Breast epithelium (tissue), 4 donors: Measurements from ENCODE around the gene ACBD3. TPM values are rescaled to one million over a fixed set of nuclear protein-coding genes. Genes with fewer than 3 reads are reported as not detected.

Experiments used
- DNase-seq, 2 donors: peaks; one replicate each; pipeline ENCODE4 v3.0.0-alpha.2; 2019; ENCODE audit warnings: low spot score in 2 of 2
- H3K27ac ChIP-seq, 2 donors: fragments of 200-600 bp; sonication (generic) in 1 of 2; one replicate each; pipeline ENCODE4 v1.5.1; 2016 to 2019; ENCODE audit warnings: mild to moderate bottlenecking in 1 of 2
- H3K27me3 ChIP-seq, 2 donors: fragments of 200-600 bp; sonication (generic) in 1 of 2; one replicate each; pipeline versions ENCODE4 v1.5.1 to v1.6.0; 2017 to 2019; ENCODE audit warnings: control low read depth in 1 of 2, mild to moderate bottlenecking in 1 of 2
- H3K36me3 ChIP-seq: fragments of 200-600 bp; one replicate; pipeline ENCODE4 v1.5.1; 2019
- H3K4me1 ChIP-seq, 2 donors: fragments of 200-600 bp; sonication (generic); one replicate each; pipeline ENCODE4 v1.5.1; 2016 to 2019; ENCODE audit warnings: control low read depth in 1 of 2
- H3K4me3 ChIP-seq, 3 donors: fragments of 200-600 bp; sonication (generic); 1 replicate in 2 of 3; 2 replicates in 1 of 3; pipeline ENCODE4 v1.5.1; 2016 to 2019; ENCODE audit warnings: mild to moderate bottlenecking in 3 of 3, moderate library complexity in 2 of 3
- H3K9me3 ChIP-seq, 2 donors: fragments of 200-600 bp; sonication (generic) in 1 of 2; one replicate each; pipeline ENCODE4 v1.5.1; 2016 to 2019; ENCODE audit warnings: control low read depth in 1 of 2
- CTCF ChIP-seq, 3 donors: fragments of 450-650 bp; IDR thresholded peaks; one replicate each; pipeline ENCODE4 v1.5.1; 2016 to 2017; ENCODE audit warnings: antibody characterized with exemption in 3 of 3, mild to moderate bottlenecking in 3 of 3, moderate library complexity in 3 of 3
- POLR2A ChIP-seq: fragments of 450-650 bp; IDR thresholded peaks from one replicate; pipeline ENCODE4 v1.6.1; 2016; ENCODE audit warnings: antibody characterized with exemption, mild to moderate bottlenecking, moderate library complexity
- POLR2AphosphoS5 ChIP-seq, 3 donors: sonication (generic); formaldehyde crosslinking; IDR thresholded peaks; one replicate each; pipeline ENCODE4 v1.6.1; 2017; ENCODE audit warnings: antibody characterized with exemption in 3 of 3
- intact Hi-C: fragments of 100-400 bp; cut with DNase I; formaldehyde crosslinking; loops from one replicate; pipeline ENCODE4 v1.15.1; 2023; ENCODE audit warnings: low total_unique reads
- total RNA-seq, 3 donors: library from RNA; depleted of rRNA; stranded (reverse); fragments of >200 nt; gene quantifications; one replicate each; pipeline ENCODE4 v1.1.0, GENCODE V29; 2016

Gene ACBD3
- total RNA-seq, 3 donors from 2014 or later = 52.4 to 63.9 (median 54.4) TPM

- DNase-seq = no peak
- no peaks in the 10 kb centered on the region for H3K9me3 ChIP-seq
- no peaks in the 10 kb centered on the region for H3K27me3 ChIP-seq
- no peak overlapping the region for H3K27ac ChIP-seq
- no peaks in the 10 kb centered on the region for H3K4me1 ChIP-seq
- TF ChIP-seq CTCF (IDR thresholded peaks at IDR 0.05) = no peak
- no peaks in the 10 kb centered on the region for H3K36me3 ChIP-seq
- no peak overlapping the region for H3K4me3 ChIP-seq
- intact Hi-C loops = no loop called here
These were observed 28.7 kb upstream of the ACBD3 start for GRCh38 chr1:226215239-226215638.

GRCh38 chr1:226212545-226212944 lies 26.0 kb upstream of the ACBD3 start:
- Histone ChIP-seq H3K4me1 (no peaks in the 10 kb centered on the region), H3K27ac (no peak overlapping the region), H3K36me3 (no peaks in the 10 kb centered on the region), H3K9me3 (no peaks in the 10 kb centered on the region), H3K27me3 (no peaks in the 10 kb centered on the region), H3K4me3 (no peak overlapping the region)
- TF ChIP-seq CTCF (IDR thresholded peaks at IDR 0.05) (no peak), POLR2A (no peak), POLR2AphosphoS5 (IDR thresholded peaks at IDR 0.05) (no peak)
- no peak for DNase-seq
- intact Hi-C loops = no loop called here

GRCh38 chr1:226211181-226211821 lies 24.8 kb upstream of the ACBD3 start:
- Histone ChIP-seq H3K4me3 (no peak overlapping the region), H3K9me3 (no peaks in the 10 kb centered on the region), H3K36me3 (no peaks in the 10 kb centered on the region), H3K27me3 (no peaks in the 10 kb centered on the region), H3K4me1 (no peaks in the 10 kb centered on the region), H3K27ac (no peak overlapping the region)
- TF ChIP-seq POLR2AphosphoS5 (IDR thresholded peaks at IDR 0.05) (no peak), CTCF (IDR thresholded peaks at IDR 0.05) (no peak), POLR2A (no peak)
- DNase-seq = no peak
- intact Hi-C loops = no loop called here

GRCh38 chr1:226210571-226211176 lies 24.1 kb upstream of the ACBD3 start:
- H3K4me3 ChIP-seq = no peak overlapping the region
- DNase-seq = no peak
- no peak overlapping the region for H3K27ac ChIP-seq
- no peaks in the 10 kb centered on the region for H3K9me3 ChIP-seq
- no peaks in the 10 kb centered on the region for H3K4me1 ChIP-seq
- no peaks in the 10 kb centered on the region for H3K27me3 ChIP-seq
- no peaks in the 10 kb centered on the region for H3K36me3 ChIP-seq
- intact Hi-C loops = no loop called here
- TF ChIP-seq POLR2A (no peak), POLR2AphosphoS5 (IDR thresholded peaks at IDR 0.05) (no peak), CTCF (IDR thresholded peaks at IDR 0.05) (no peak)

DNA sequence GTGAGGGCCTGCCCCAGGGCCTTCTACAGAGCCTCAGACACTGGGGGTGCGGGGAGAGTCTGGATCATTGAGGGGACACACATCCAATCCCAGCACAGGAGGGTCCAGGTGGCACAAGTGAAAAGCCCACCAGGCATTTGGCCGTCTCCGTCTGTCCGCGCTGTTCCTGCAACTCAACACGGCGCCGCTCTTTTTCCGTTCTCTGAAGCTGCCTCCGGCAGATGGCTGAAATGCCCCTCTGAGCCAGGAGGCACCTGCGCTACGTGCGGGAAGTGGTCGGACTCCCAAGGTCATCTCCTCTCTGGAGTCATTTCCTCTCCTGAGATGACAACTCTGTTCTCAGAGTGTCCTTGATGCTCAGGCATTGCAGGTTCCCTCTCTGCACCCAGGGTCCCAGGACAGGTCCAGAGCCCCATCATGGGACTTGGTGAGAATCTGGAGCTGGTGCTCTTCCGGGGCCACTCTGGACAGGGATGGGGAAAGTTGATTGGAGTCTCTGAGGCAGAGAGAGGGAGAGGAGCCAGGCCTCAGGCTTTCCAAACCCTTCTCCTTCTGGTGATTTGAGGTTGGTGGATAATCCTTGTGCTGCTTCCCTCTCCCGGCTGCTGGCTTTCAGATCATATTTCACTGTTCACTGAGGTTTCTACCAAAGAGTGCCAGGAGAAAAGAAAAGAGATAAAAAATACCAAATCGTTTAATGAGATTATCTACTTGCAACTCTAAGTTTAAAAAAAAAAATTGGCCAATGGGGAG lies 22.9 kb upstream of the ACBD3 start:
- Histone ChIP-seq H3K4me3 (no peak overlapping the region), H3K36me3 (no peaks in the 10 kb centered on the region), H3K9me3 (no peaks in the 10 kb centered on the region), H3K27ac (no peak overlapping the region), H3K4me1 (no peaks in the 10 kb centered on the region), H3K27me3 (no peaks in the 10 kb centered on the region)
- intact Hi-C loops = no loop called here
- TF ChIP-seq CTCF (IDR thresholded peaks at IDR 0.05) (no peak), POLR2A (no peak), POLR2AphosphoS5 (IDR thresholded peaks at IDR 0.05) (no peak)
- no peak for DNase-seq
